Measurements from ENCODE around the gene GDPD1.
"Not testable (repeated sequence)": the region's sequence is repeated elsewhere in the genome, so short reads cannot be mapped to it uniquely, and the experiment has no call there.

The GDPD1 gene

GRCh38 chr17:59254742-59255141 lies 34.4 kb downstream of the GDPD1 start:
- no peak for DNase-seq

- no peak for DNase-seq
These were observed 36.8 kb downstream of the GDPD1 start for GRCh38 chr17:59257101-59257500.

GRCh38 chr17:59260722-59261121 lies 40.4 kb downstream of the GDPD1 start:
- no peak for DNase-seq

- no peak for DNase-seq
These were observed 46.4 kb downstream of the GDPD1 start for GRCh38 chr17:59266745-59267144.

GRCh38 chr17:59267776-59268175 lies 47.5 kb downstream of the GDPD1 start:
- DNase-seq, result no peak

- DNase-seq, result no peak
These were observed 55.3 kb downstream of the GDPD1 start for GRCh38 chr17:59275618-59276017.

GRCh38 chr17:59277031-59277430 lies 56.7 kb downstream of the GDPD1 start:
- DNase-seq, result no peak

GRCh38 chr17:59278406-59278805 lies 58.1 kb downstream of the GDPD1 start:
- DNase-seq, result no peak

GRCh38 chr17:59284317-59284716 lies 64.0 kb downstream of the GDPD1 start:
- no peak for DNase-seq

GRCh38 chr17:59287452-59287851 lies 67.1 kb downstream of the GDPD1 start:
- no peak for DNase-seq

GRCh38 chr17:59287891-59288290 lies 67.6 kb downstream of the GDPD1 start:
- DNase-seq, result no peak

GRCh38 chr17:59289981-59290301 lies 69.6 kb downstream of the GDPD1 start:
- no peak for DNase-seq

- not testable (repeated sequence) for DNase-seq
These were observed 70.1 kb downstream of the GDPD1 start for GRCh38 chr17:59290302-59290998.

- DNase-seq, result no peak
These were observed 71.8 kb downstream of the GDPD1 start for GRCh38 chr17:59292174-59292523.

- no peak for DNase-seq
These were observed 75.9 kb downstream of the GDPD1 start for GRCh38 chr17:59296190-59296589.

- no peak for DNase-seq
These were observed 78.2 kb downstream of the GDPD1 start for GRCh38 chr17:59298521-59298920.

- no peak for DNase-seq
These were observed 79.2 kb downstream of the GDPD1 start for GRCh38 chr17:59299400-59300092.

GRCh38 chr17:59300941-59301340 lies 80.6 kb downstream of the GDPD1 start:
- no peak for DNase-seq

GRCh38 chr17:59304811-59305210 lies 84.5 kb downstream of the GDPD1 start:
- DNase-seq, result no peak

- DNase-seq, result no peak
These were observed 90.1 kb downstream of the GDPD1 start for GRCh38 chr17:59310263-59310920.

GRCh38 chr17:59311051-59311468 lies 90.7 kb downstream of the GDPD1 start:
- peak; percentile 69 for DNase-seq

- DNase-seq, result not testable (repeated sequence)
These were observed 91.2 kb downstream of the GDPD1 start for GRCh38 chr17:59311521-59311920.

- DNase-seq, result no peak
These were observed 95.6 kb downstream of the GDPD1 start for GRCh38 chr17:59315866-59316265.

All from KG1 (cell line).